ENCODE measurements around the gene CLIC6.

DNA sequence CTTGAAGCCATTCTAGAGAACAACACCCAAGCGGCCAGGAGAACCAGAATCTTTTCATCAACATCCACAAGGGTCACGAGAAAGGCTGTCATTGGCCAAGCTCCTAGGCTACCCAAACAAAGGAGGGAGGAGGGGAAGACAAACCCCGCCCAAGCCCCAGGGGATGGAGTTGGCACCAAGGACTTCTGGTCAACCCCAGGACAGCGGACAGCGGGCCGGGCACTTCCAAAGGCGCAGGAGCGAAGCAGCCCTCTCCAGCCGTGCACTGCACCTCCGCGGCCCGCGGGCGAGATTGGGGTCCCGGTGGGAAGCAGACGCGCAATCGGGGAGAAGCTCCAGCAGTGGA lies at the start of gene CLIC6:
- TF ChIP-seq CTCF (conservative IDR thresholded peaks at IDR 0.05; ENCODE audit: low read depth, low read length) (no peak), RFX5 (IDR thresholded peaks at IDR 0.05; ENCODE audit: low read depth, low read length) (no peak)

Data from IMR-90 (cell line).